Progenitor cell of endocrine pancreas (in vitro differentiated cells): ENCODE measurements around the gene JAK2. TPM values are rescaled to one million over a fixed set of nuclear protein-coding genes. Genes with fewer than 3 reads are reported as not detected.
A peak's percentile ranks its signal among the peaks of the same experiment; 100 is the strongest.

ENCODE experiments used
- DNase-seq: peaks from one replicate; pipeline ENCODE4 v3.0.0; 2021; ENCODE audit warnings: low spot score; ENCODE audit not compliant: unreplicated experiment
- H3K27ac Mint-ChIP-seq: 2 replicates; pipeline ENCODE4 v1.8.0; 2021; ENCODE audit warnings: mild to moderate bottlenecking, moderate library complexity, mixed read lengths
- H3K27me3 Mint-ChIP-seq: 2 replicates; pipeline ENCODE4 v1.8.0; 2021; ENCODE audit warnings: mixed read lengths
- H3K36me3 Mint-ChIP-seq: 2 replicates; pipeline ENCODE4 v1.8.0; 2022; ENCODE audit warnings: mixed read lengths; ENCODE audit not compliant: insufficient read depth
- H3K4me1 Mint-ChIP-seq: 2 replicates; pipeline ENCODE4 v1.8.0; 2021; ENCODE audit warnings: low read depth, mixed read lengths
- H3K4me3 Mint-ChIP-seq: 2 replicates; pipeline ENCODE4 v1.8.0; 2021; ENCODE audit warnings: low read depth, mild to moderate bottlenecking, moderate library complexity, mixed read lengths
- H3K9me3 Mint-ChIP-seq: 2 replicates; pipeline ENCODE4 v1.8.0; 2021; ENCODE audit warnings: low read depth, mixed read lengths
- CTCF ChIP-seq: fragments of 200-600 bp; sonication (generic); IDR thresholded peaks from one replicate; pipeline ENCODE4 v1.5.0; 2021; ENCODE audit warnings: antibody characterized with exemption, mild to moderate bottlenecking; ENCODE audit not compliant: unreplicated experiment
- long read RNA-seq: library from polyadenylated mRNA; unstranded; transcript quantifications from one replicate; pipeline ENCODE4 v2.0.0, GENCODE V29; 2020
- total RNA-seq: library from RNA; stranded (reverse); gene quantifications from 2 replicates; pipeline ENCODE4 v1.2.1, GENCODE V29; 2021

JAK2 gene
- 5.1 and 6.0 TPM in 2 replicates for total RNA-seq
- long read RNA-seq, partial matches to known transcripts, result 4 of 6 reads
- long read RNA-seq, other reads (novel, unspliced or antisense), result 2 of 6 reads

- Mint-ChIP-seq H3K27me3 (peaks cover 19% of the 10 kb centered on the region), H3K4me3 (peak within 1 kb of the TSS; percentile 95), H3K36me3 (no peaks in the 10 kb centered on the region), H3K4me1 (peaks cover 14% of the 10 kb centered on the region), H3K27ac (peak within 1 kb of the TSS; percentile 98), H3K9me3 (no peaks in the 10 kb centered on the region)
- peak; percentile 70 for DNase-seq
- peak; percentile 52 for TF ChIP-seq CTCF
Observed at GRCh38 chr9:4984621-4985385, at the start of gene JAK2. Gene JAK2 (plus strand): TSS chr9:4985272. CDS start chr9:5021988, 36,716 bp downstream.

GRCh38 chr9:4936277-4936676, 48.8 kb upstream of the JAK2 start:
- no peak for TF ChIP-seq CTCF
- Mint-ChIP-seq H3K27ac (no peak overlapping the region), H3K4me3 (no peak overlapping the region), H3K9me3 (peaks cover 3% of the 10 kb centered on the region), H3K27me3 (no peaks in the 10 kb centered on the region), H3K36me3 (no peaks in the 10 kb centered on the region), H3K4me1 (peaks cover 7% of the 10 kb centered on the region)
- no peak for DNase-seq

- no peak for TF ChIP-seq CTCF
- Mint-ChIP-seq H3K4me3 (no peak overlapping the region), H3K4me1 (peaks cover 7% of the 10 kb centered on the region), H3K36me3 (no peaks in the 10 kb centered on the region), H3K9me3 (peaks cover 2% of the 10 kb centered on the region), H3K27me3 (no peaks in the 10 kb centered on the region), H3K27ac (no peak overlapping the region)
- no peak for DNase-seq
Observed at GRCh38 chr9:4936823-4937222, 48.2 kb upstream of the JAK2 start.

GRCh38 chr9:4937446-4937845, 47.6 kb upstream of the JAK2 start:
- Mint-ChIP-seq H3K36me3 (no peaks in the 10 kb centered on the region), H3K4me3 (no peak overlapping the region), H3K4me1 (peaks cover 7% of the 10 kb centered on the region), H3K27me3 (no peaks in the 10 kb centered on the region), H3K27ac (no peak overlapping the region), H3K9me3 (no peaks in the 10 kb centered on the region)
- TF ChIP-seq CTCF, result no peak
- no peak for DNase-seq

- Mint-ChIP-seq H3K27me3 (no peaks in the 10 kb centered on the region), H3K4me3 (no peak overlapping the region), H3K9me3 (no peaks in the 10 kb centered on the region), H3K4me1 (peaks cover 11% of the 10 kb centered on the region), H3K36me3 (no peaks in the 10 kb centered on the region), H3K27ac (no peak overlapping the region)
- TF ChIP-seq CTCF, result no peak
- no peak for DNase-seq
Observed at GRCh38 chr9:4938496-4938895, 46.6 kb upstream of the JAK2 start.
